SU-DHL-6 (cell line): ENCODE results near the gene AQP5.

ENCODE experiments used
- CTCF ChIP-seq: fragments of 200-600 bp; sonication (generic); IDR thresholded peaks from one replicate; pipeline ENCODE4 v1.5.1; 2017; ENCODE audit warnings: antibody characterized with exemption, mild to moderate bottlenecking, low read length, moderate library complexity; ENCODE audit not compliant: insufficient read depth, poor library complexity, severe bottlenecking
- EZH2phosphoT487 ChIP-seq: fragments of 200-600 bp; sonication (generic), shearing (Covaris generic); conservative IDR thresholded peaks from 2 replicates; pipeline ENCODE4 v1.6.1; 2018; ENCODE audit warnings: mild to moderate bottlenecking, antibody characterized with exemption, low read length, moderate library complexity, mixed read lengths

- TF ChIP-seq CTCF (no peak), EZH2phosphoT487 (no peak)
Measured at GRCh38 chr12:49976557-49976956, 14.9 kb downstream of the AQP5 start.
